ENCODE data around the gene PPA2. TPM values are rescaled to one million over a fixed set of nuclear protein-coding genes. Genes with fewer than 3 reads are reported as not detected.

The PPA2 gene
- total RNA-seq, 1 donor from 2014 or later: 51.3 TPM

DNA sequence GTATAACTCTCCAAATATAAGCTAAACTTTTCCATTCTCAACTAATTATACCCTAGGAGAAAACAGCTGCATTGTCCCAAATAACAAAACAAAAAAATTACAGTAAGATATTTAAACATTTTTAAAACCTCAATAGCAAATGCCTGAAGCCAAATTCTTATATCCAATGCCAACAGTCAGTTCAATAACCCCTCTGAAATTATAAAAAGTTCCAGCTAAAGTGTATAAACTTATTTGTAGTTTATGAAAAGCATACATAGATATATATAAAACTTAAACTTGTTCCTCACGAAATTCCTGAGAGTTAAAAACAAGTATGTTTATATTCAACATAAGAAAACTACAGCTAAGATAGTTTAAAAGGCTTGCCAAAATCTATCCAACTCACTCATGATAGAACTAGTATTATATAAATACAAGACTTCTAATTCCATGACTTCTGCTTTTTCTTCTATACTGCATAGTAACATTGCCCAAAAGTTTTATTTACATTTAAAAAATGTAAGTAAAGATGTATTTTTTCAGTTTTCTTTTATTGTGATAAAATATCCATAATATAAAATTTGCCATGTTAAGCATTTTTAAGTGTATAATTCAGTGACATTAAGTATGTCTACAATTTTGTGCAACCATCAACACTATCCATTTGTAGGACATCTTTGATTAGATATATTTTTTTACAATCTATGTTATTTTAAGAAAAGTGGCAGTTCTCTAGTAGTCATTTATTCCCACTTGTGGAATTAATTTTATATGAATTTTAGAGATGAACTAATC, 72.8 kb downstream of the PPA2 start:
- intact Hi-C loops (cut with micrococcal nuclease): no loop called here

DNA sequence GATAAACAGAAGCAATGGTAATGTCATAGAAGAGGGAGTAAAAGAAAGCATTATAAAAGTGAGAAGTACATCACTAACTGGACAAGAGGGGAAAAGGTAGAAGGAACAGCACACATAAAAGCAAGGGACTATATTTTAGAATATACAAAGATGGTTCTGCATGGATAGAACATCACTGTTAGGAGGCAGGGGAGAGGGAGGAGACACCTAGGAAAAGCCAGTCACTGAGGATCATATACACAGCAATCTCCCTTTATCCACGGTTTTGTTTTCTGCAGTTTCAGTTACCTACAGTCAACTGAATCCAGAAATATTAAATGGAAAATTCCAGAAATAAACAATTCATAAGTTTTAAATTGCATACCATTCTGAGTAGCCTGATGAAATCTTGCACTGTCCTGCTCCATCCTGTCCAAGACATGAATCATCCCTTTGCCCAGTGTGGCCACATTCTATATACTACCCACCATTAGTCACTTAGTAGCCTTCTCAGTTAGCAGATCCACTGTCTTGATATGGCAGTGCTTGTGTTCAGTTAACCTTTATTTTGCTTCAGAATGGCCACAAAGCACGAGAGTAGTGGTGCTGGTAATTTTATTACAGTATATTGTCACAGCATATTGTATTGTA, 74.2 kb downstream of the PPA2 start:
- intact Hi-C loops (cut with micrococcal nuclease): no loop called here

GRCh38 chr4:105392858-105393257, 81.0 kb downstream of the PPA2 start:
- intact Hi-C loops (cut with micrococcal nuclease): no loop called here

DNA sequence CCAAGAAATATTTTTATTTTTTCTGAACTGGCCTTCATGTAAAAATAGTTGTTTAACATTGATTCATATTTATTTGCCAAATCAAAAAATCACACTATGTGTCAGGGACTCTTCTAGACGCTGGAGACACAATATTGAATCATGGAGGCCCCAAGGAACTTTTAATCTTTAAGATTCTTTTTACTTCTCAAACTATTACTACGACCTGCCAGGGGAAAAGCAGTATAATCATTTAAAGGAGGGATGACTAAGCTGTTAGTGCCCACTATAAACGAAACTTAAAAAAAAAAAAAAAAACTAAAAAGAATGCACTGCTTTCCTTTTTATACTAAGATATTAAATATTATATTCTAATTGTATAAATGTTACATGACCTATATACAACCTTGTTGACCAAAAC, 84.7 kb downstream of the PPA2 start:
- intact Hi-C loops (cut with micrococcal nuclease): no loop called here

- intact Hi-C loops (cut with micrococcal nuclease): no loop called here
Observed at GRCh38 chr4:105387466-105387865, 86.4 kb downstream of the PPA2 start.

DNA sequence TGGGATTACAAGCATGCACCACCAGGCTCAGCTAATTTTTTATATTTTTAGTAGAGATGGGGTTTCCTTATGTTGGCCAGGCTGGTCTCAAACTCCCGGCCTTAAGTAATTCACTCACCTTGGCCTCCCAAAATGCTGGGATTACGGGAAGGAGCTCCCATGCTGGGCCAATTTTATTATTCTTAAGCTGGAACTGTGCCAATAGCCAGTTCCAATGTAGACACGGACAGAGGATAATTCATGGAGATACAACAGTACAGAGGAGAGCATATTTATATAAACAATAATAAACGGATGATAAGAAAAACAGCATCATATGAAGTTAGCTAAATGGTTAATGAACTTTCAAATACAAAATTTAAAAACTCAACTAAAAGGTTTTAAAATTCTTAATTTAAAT, 87.8 kb downstream of the PPA2 start:
- intact Hi-C loops (cut with micrococcal nuclease): no loop called here

DNA sequence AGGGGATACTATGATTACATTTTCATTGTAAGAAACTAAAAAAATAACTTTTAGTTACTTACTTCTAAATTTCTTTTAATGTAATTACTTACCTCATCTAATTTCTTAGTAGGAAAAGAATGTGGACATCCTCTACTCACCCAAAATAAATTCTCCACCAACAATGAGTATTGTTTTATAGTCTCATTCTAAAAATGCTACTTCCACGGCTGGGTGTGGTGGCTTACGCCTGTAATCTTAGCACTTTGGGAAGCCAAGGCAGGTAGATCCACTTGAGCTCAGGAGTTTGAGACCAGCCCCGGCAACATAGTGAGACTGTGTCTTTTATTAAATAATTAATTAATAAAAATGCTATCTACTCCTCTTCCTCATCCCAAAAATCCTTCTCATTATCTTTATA, 99.8 kb downstream of the PPA2 start:
- intact Hi-C loops (cut with micrococcal nuclease): no loop called here

GRCh38 chr4:105373324-105373723, 100.5 kb downstream of the PPA2 start:
- intact Hi-C loops (cut with micrococcal nuclease): no loop called here

- intact Hi-C loops (cut with micrococcal nuclease): no loop called here
Observed at GRCh38 chr4:105369988-105370387, 103.9 kb downstream of the PPA2 start.

GRCh38 chr4:105361053-105361452, 112.8 kb downstream of the PPA2 start:
- intact Hi-C loops (cut with micrococcal nuclease): no loop called here

DNA sequence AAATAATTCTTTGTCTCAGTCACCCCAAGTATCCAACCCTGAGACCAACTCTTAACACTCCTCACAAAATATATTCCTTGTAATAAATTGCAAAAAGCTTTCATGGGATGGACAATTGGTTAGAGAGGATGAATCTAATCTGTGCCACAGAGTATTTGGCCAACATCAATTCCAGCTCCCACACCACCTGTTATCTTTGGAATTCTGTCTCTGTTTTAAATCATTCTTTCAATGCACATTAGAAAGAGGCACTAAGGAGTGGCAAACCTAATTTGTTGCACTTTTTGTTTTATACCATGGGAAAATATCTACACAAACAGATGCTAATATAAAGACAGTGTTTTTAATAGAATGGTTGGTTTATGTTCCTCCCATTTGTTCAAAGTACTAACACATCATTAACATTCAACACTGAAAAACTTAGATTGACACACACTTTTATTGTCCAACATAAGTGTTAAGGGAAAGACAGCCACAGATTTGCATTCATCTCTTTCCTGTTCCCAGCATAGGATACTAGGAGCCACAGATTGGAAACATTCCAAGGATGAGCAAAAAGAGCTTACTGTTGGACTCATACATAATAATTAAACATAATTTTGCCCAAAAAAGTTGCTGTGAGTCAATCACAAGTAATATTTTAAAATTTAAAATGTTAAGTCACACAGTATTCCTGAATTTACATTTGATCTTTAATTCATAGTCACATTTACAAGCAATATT, 116.4 kb downstream of the PPA2 start:
- intact Hi-C loops (cut with micrococcal nuclease): no loop called here

- intact Hi-C loops (cut with micrococcal nuclease): no loop called here
Observed at GRCh38 chr4:105356194-105356593, 117.7 kb downstream of the PPA2 start.

GRCh38 chr4:105352826-105353225, 121.0 kb downstream of the PPA2 start:
- intact Hi-C loops (cut with micrococcal nuclease): no loop called here

GRCh38 chr4:105351861-105352260, 122.0 kb downstream of the PPA2 start:
- intact Hi-C loops (cut with micrococcal nuclease): no loop called here

DNA sequence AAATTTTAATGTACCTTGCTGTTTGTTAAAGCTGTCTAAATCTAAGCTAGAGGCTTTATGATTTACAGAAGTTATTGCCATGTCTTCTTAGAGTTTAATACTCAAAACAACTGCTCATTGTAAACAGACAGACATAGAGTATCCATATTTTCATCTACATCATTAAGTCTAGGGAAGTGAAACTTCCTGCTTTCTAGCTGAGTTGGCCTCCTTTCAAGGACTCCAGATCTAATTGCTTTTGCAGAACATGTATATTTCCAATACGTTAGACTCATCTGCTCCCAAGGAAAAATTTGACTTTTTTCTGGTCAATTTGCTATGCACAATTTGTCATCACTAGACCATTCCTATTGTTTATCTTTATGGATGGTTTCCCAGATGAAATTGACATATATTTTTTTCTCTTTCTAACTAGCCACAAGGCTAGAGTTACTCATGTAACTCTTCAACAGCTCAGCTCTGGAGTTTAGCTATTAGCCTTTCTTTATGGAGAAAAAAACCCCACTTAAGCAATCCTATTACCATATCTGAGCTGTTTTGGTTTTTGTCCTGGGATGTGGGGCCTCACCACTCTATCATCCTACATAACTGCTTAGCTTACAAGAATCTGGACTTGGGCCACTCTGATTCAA, 122.9 kb downstream of the PPA2 start:
- intact Hi-C loops (cut with micrococcal nuclease): no loop called here

- intact Hi-C loops (cut with micrococcal nuclease): no loop called here
Observed at GRCh38 chr4:105348719-105349118, 125.1 kb downstream of the PPA2 start.

DNA sequence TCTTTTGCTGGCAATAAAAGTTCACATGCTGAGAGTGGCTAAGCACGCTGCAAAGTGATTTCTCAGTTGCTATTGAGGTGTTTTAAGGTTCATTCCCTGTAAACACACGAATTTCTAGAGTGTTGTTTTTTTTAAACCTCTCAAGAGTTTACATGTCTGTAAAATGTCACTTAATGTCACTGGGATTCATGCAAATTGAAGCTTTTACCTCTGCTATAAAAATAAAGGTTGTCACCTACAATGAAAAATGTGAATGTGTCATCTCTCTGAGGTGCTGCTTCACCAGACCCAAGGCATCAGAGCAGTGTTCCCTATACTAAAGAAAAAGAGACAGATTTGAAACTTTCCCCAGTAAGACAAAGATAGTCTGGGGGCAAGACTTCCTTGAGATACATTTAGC, 127.0 kb downstream of the PPA2 start:
- intact Hi-C loops (cut with micrococcal nuclease): no loop called here

GRCh38 chr4:105345838-105346237, 128.0 kb downstream of the PPA2 start:
- intact Hi-C loops (cut with micrococcal nuclease): no loop called here

GRCh38 chr4:105345358-105345757, 128.5 kb downstream of the PPA2 start:
- intact Hi-C loops (cut with micrococcal nuclease): no loop called here

- intact Hi-C loops (cut with micrococcal nuclease): no loop called here
Observed at GRCh38 chr4:105344141-105344540, 129.7 kb downstream of the PPA2 start.

DNA sequence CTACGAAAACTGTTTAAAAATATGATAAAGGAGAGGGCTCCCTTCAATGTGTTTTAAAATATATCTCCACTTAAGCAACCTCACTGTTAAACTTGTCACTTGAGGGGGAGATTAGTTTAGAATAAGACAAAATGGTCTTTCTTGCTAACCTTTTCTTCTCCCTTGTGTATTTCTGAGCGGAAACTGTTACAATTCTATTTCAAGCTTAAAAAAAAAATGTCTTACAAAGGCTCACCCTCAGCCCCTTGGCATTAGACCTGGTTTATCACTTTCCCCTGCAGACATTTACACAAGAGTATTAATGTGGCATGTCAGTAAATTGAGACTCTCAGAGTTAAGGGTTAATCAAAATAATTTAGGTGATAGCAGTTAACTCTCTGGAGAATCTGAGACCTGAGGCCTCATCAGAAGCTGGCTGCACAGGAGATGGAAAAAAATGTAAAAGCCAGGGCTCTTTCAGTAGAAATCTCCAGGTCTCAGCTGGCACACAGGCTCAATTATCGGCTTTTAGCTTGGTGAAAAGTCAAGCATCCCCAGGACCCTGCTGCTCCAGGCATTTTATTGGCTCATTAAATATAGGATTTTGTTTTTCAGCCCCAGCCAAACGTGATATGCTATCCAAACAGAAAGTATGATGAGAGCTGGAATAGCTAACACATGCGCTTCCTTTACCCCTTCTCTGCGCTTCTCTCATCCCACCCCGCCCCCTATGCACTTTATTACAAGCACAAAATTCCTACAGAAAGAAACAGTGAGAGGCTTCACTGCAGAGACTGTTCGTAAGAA, 130.5 kb downstream of the PPA2 start:
- intact Hi-C loops (cut with micrococcal nuclease): no loop called here
